ENCODE results near the gene TRAPPC2L. TPM values are rescaled to one million over a fixed set of nuclear protein-coding genes. Genes with fewer than 3 reads are reported as not detected.

Gene TRAPPC2L
- polyA plus RNA-seq, 1 donor from 2014 or later, result 86.1 TPM

DNA sequence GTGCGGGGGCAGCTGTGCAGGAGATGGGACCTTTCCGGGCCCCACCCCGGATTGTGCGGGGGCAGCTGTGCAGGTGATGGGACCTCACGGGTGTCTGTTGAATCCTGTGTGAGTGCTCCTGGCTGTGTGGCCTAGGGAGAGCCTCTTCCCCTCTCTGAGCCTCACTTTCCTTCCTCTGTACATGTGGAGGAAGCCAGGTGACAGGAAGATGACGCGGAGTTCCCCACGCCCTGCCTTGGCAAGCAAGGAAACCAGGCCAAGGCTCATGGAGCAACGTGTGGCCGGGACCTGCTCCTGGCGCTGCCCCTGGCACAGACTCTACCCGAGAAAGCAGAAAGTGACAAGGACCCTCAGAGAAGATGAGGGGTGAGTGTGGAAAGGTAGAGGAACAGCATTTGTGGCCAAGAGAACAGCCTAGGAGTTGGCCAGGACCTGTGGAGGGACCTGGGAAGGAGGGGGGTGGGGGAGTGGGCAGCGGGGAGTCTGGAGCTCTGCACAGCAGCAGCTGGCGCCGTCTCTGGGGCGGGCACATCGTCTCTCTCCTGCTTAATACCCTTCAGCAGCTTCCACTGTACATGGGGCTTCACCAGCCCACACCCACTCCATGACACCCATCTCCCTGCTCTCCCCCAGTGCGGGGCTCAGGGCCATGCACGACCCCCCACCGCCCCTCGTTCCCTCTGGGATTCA is 47.9 kb downstream of the TRAPPC2L start:
- Mint-ChIP-seq H3K9me3 (no peaks in the 10 kb centered on the region), H3K36me3 (no peaks in the 10 kb centered on the region), H3K4me1 (peaks cover 0 to 12% (median 5%) of the 10 kb centered on the region in 3 donors), H3K27me3 (no peaks in the 10 kb centered on the region), H3K4me3 (peak overlapping the region in 2 of 4 donors; percentile 60 to 80), H3K27ac (peak overlapping the region in 2 of 3 donors; percentile 70 to 74)

- Mint-ChIP-seq H3K4me1 (peaks cover 0 to 12% (median 9%) of the 10 kb centered on the region in 3 donors), H3K27ac (peak overlapping the region in 2 of 3 donors; percentile 70 to 74), H3K9me3 (no peaks in the 10 kb centered on the region), H3K36me3 (no peaks in the 10 kb centered on the region), H3K4me3 (no peak overlapping the region), H3K27me3 (no peaks in the 10 kb centered on the region)
These were observed 48.6 kb downstream of the TRAPPC2L start for GRCh38 chr16:88905563-88905962.

- Mint-ChIP-seq H3K4me3 (peak overlapping the region in 1 of 4 donors; percentile 58), H3K9me3 (no peaks in the 10 kb centered on the region), H3K36me3 (no peaks in the 10 kb centered on the region), H3K27me3 (no peaks in the 10 kb centered on the region), H3K27ac (peak overlapping the region in 2 of 3 donors; percentile 70 to 91), H3K4me1 (peaks cover under 1 to 12% (median 9%) of the 10 kb centered on the region in 3 donors)
These were observed 49.1 kb downstream of the TRAPPC2L start for GRCh38 chr16:88906020-88906419.

- Mint-ChIP-seq H3K4me1 (peaks cover 6 to 14% (median 14%) of the 10 kb centered on the region in 3 donors), H3K36me3 (no peaks in the 10 kb centered on the region), H3K27ac (peak overlapping the region in 2 of 3 donors; percentile 70 to 91), H3K4me3 (peak overlapping the region in 2 of 4 donors; percentile 28 to 37), H3K27me3 (no peaks in the 10 kb centered on the region), H3K9me3 (no peaks in the 10 kb centered on the region)
These were observed 49.7 kb downstream of the TRAPPC2L start for GRCh38 chr16:88906535-88907105.

GRCh38 chr16:88907768-88908167 is 50.8 kb downstream of the TRAPPC2L start:
- H3K4me1 Mint-ChIP-seq, result peaks cover 6 to 16% (median 14%) of the 10 kb centered on the region in 3 donors
- H3K27ac Mint-ChIP-seq, result no peak overlapping the region
- no peaks in the 10 kb centered on the region for H3K9me3 Mint-ChIP-seq
- H3K4me3 Mint-ChIP-seq, result peak overlapping the region in 1 of 4 donors; percentile 78
- H3K27me3 Mint-ChIP-seq, result no peaks in the 10 kb centered on the region
- peaks cover 1% of the 10 kb centered on the region for H3K36me3 Mint-ChIP-seq

- Mint-ChIP-seq H3K9me3 (no peaks in the 10 kb centered on the region), H3K27ac (no peak overlapping the region), H3K4me1 (peaks cover 6 to 14% (median 14%) of the 10 kb centered on the region in 3 donors), H3K36me3 (peaks cover 1% of the 10 kb centered on the region), H3K4me3 (no peak overlapping the region), H3K27me3 (no peaks in the 10 kb centered on the region)
These were observed 51.4 kb downstream of the TRAPPC2L start for GRCh38 chr16:88908307-88908706.

- Mint-ChIP-seq H3K4me3 (no peak overlapping the region), H3K27me3 (no peaks in the 10 kb centered on the region), H3K9me3 (no peaks in the 10 kb centered on the region), H3K4me1 (peaks cover 6 to 14% (median 14%) of the 10 kb centered on the region in 3 donors), H3K36me3 (peaks cover 1% of the 10 kb centered on the region), H3K27ac (peak overlapping the region in 1 of 3 donors; percentile 88)
These were observed 52.7 kb downstream of the TRAPPC2L start for GRCh38 chr16:88909431-88910210.

GRCh38 chr16:88910284-88911135 is 53.6 kb downstream of the TRAPPC2L start:
- Mint-ChIP-seq H3K36me3 (peaks cover 1% of the 10 kb centered on the region), H3K4me1 (peaks cover 6 to 14% (median 10%) of the 10 kb centered on the region in 3 donors), H3K27me3 (no peaks in the 10 kb centered on the region), H3K27ac (peak overlapping the region; percentile 81 to 94 (median 87)), H3K4me3 (peak overlapping the region in 1 of 4 donors; percentile 39), H3K9me3 (no peaks in the 10 kb centered on the region)

DNA sequence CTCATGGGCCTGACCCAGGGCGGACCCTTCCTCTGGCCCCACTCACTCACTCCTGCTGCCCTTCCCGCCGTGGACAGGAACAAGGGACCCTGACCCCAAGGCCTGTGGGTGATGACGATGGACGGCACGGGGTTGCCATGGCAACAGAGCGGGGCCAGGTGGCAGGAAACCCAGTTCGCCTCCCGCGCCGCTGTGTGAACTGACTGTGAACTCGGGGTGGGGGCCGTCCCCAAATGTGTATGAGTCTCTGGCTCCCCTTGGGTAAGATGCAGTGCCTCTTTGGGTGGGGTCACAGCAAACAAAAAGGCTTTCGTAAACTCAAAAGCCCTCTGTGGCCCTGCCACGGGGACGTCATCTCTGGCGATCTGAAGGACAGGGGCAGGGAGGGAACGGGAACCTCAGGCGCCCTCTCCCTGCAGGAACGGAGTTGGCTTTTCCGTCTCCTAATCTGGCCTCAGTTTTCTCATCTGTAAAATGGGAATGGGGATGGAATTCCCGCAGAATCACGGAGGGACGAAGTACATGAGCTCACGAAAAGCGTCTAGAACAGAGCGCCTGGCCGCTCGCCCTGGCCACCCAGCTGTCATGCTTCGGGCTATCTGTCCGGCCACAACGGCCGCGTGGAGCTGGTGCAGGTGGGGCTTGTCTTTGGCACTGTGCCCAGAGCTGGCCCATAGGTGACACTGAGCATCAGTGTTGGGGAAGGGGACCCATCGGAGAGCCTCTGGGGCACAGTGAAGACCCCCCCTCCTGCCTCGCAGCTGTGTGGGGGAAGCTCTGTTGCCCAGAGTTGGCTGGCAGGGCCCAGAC is 54.4 kb downstream of the TRAPPC2L start:
- Mint-ChIP-seq H3K4me1 (peaks cover 6 to 16% (median 8%) of the 10 kb centered on the region in 3 donors), H3K27ac (peak overlapping the region; percentile 81 to 94 (median 87)), H3K9me3 (no peaks in the 10 kb centered on the region), H3K27me3 (no peaks in the 10 kb centered on the region), H3K36me3 (peaks cover 5% of the 10 kb centered on the region), H3K4me3 (peak overlapping the region in 2 of 4 donors; percentile 39 to 53)

DNA sequence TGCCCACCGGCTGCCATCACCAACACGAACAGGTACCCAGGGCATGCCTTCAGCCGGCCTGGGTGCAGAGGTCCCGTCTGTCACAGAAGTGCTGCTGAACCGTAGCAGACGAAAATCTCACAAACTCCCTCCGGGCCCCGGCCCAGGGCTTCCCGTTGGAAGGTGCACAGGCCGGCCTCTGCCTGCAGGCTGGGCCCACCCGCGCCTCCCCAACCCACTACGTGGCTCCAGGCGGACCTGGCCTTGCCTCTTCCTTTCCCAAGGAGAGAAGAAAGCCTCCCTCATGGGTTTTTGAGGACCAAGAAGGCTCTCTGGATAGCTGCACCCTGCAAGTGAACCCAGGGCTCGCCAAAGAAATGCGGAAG is 55.0 kb downstream of the TRAPPC2L start:
- peak overlapping the region in 2 of 3 donors; percentile 81 to 87 for H3K27ac Mint-ChIP-seq
- H3K27me3 Mint-ChIP-seq, result no peaks in the 10 kb centered on the region
- no peaks in the 10 kb centered on the region for H3K9me3 Mint-ChIP-seq
- peaks cover 5 to 16% (median 6%) of the 10 kb centered on the region in 3 donors for H3K4me1 Mint-ChIP-seq
- no peak overlapping the region for H3K4me3 Mint-ChIP-seq
- peaks cover 6% of the 10 kb centered on the region for H3K36me3 Mint-ChIP-seq

Other genes with a start within 250 kb of the TRAPPC2L start
- not detected for gene IL17C, start 218.6 kb upstream of the TRAPPC2L start, polyA plus RNA-seq
- 1,890 TPM for gene CYBA, start 206.1 kb upstream of the TRAPPC2L start, polyA plus RNA-seq
- 26.0 TPM for gene MVD, start 194.0 kb upstream of the TRAPPC2L start, polyA plus RNA-seq
- gene SNAI3, start 170.6 kb upstream of the TRAPPC2L start, polyA plus RNA-seq, result 12.3 TPM
- gene RNF166, start 150.7 kb upstream of the TRAPPC2L start, polyA plus RNA-seq, result 33.9 TPM
- gene CTU2, start 150.6 kb upstream of the TRAPPC2L start, polyA plus RNA-seq, result 12.1 TPM
- 33.4 TPM for gene PIEZO1, start 71.9 kb upstream of the TRAPPC2L start, polyA plus RNA-seq
- gene CDT1, start 53.3 kb upstream of the TRAPPC2L start, polyA plus RNA-seq, result 0.20 TPM
- gene APRT, start 45.2 kb upstream of the TRAPPC2L start, polyA plus RNA-seq, result 416 TPM
- 8.4 TPM for gene GALNS, start 180 bp upstream of the TRAPPC2L start, polyA plus RNA-seq
- not detected for gene PABPN1L, start 9.5 kb downstream of the TRAPPC2L start, polyA plus RNA-seq
- 38.8 TPM for gene CBFA2T3, start 120.1 kb downstream of the TRAPPC2L start, polyA plus RNA-seq
- 53.9 TPM for gene ACSF3, start 236.7 kb downstream of the TRAPPC2L start, polyA plus RNA-seq